OCI-LY7 (cell line): Measurements from ENCODE around the gene SMYD3. TPM values are rescaled to one million over a fixed set of nuclear protein-coding genes. Genes with fewer than 3 reads are reported as not detected.

Experiments
- BruUV-seq: library from RNA; stranded (reverse); fragments of 400-500 nt; replicated peaks from 2 replicates; lab custom pipeline; 2021; lab: Mats Ljungman, UMichigan
- CTCF ChIA-PET: fragments of 300-600 bp; sonication (Branson Sonifier 250); formaldehyde crosslinking; loops from one replicate; lab custom pipeline; 2022; ENCODE audit warnings: antibody characterized with exemption; ENCODE audit not compliant: unreplicated experiment; lab: Charles Lee
- POLR2A ChIA-PET: fragments of 300-600 bp; sonication (Branson Sonifier 250); formaldehyde crosslinking; loops from one replicate; lab custom pipeline; 2022; ENCODE audit warnings: antibody characterized with exemption; lab: Charles Lee
- DNase-seq: peaks from one replicate; pipeline ENCODE4 v3.0.0-alpha.2; 2015; ENCODE audit warnings: low spot score
- H2AFZ ChIP-seq: fragments of 200-600 bp; sonication (generic), shearing (Covaris generic); 2 replicates; pipeline ENCODE4 v1.6.1; 2014; ENCODE audit warnings: mild to moderate bottlenecking, antibody characterized with exemption, low read length, moderate library complexity
- H3K27ac ChIP-seq: fragments of 200-600 bp; sonication (generic); 2 replicates; pipeline ENCODE4 v1.5.1; 2014; ENCODE audit warnings: mixed run types, low read depth, mild to moderate bottlenecking, moderate library complexity, low read length, inconsistent platforms; ENCODE audit not compliant: poor library complexity, severe bottlenecking
- H3K36me3 ChIP-seq: fragments of 200-600 bp; sonication (generic); 2 replicates; pipeline ENCODE4 v1.6.1; 2014; ENCODE audit warnings: mild to moderate bottlenecking, antibody characterized with exemption, low read length, moderate library complexity, mixed read lengths; ENCODE audit not compliant: insufficient read depth
- H3K4me1 ChIP-seq: fragments of 200-600 bp; sonication (generic); 2 replicates; pipeline ENCODE4 v1.5.1; 2014; ENCODE audit warnings: mild to moderate bottlenecking, low read length; ENCODE audit not compliant: insufficient read depth, poor library complexity, severe bottlenecking
- H3K4me2 ChIP-seq: fragments of 200-600 bp; sonication (generic); 2 replicates; pipeline ENCODE4 v1.6.1; 2014; ENCODE audit warnings: mild to moderate bottlenecking, low read length
- H3K4me3 ChIP-seq: fragments of 200-600 bp; sonication (generic); 2 replicates; pipeline ENCODE4 v1.5.1; 2014; ENCODE audit warnings: mild to moderate bottlenecking, low read depth, low read length; ENCODE audit not compliant: poor library complexity, severe bottlenecking
- H3K79me2 ChIP-seq: fragments of 200-600 bp; sonication (generic); 2 replicates; pipeline ENCODE4 v1.6.1; 2016; ENCODE audit warnings: low read depth, mild to moderate bottlenecking, low read length, moderate library complexity, mixed read lengths; ENCODE audit not compliant: insufficient read depth
- H3K9me2 ChIP-seq: fragments of 200-600 bp; sonication (generic); 2 replicates; pipeline ENCODE4 v1.6.1; 2016; ENCODE audit warnings: mild to moderate bottlenecking, low read length, mixed read lengths; ENCODE audit not compliant: insufficient read depth
- H3K9me3 ChIP-seq: fragments of 200-600 bp; sonication (generic); 2 replicates; pipeline ENCODE4 v1.6.1; 2014; ENCODE audit warnings: mild to moderate bottlenecking, mixed run types, low read length, mixed read lengths
- H4K20me1 ChIP-seq: fragments of 200-600 bp; sonication (generic); 2 replicates; pipeline ENCODE4 v1.6.1; 2014; ENCODE audit warnings: mild to moderate bottlenecking, antibody characterized with exemption, low read length, moderate library complexity, mixed read lengths; ENCODE audit not compliant: insufficient read depth
- EZH2phosphoT487 ChIP-seq: fragments of 200-600 bp; sonication (generic); IDR thresholded peaks from 2 replicates; pipeline ENCODE4 v1.6.1; 2018; ENCODE audit warnings: low read depth, borderline replicate concordance, mild to moderate bottlenecking, mixed run types, antibody characterized with exemption, low read length, moderate library complexity, mixed read lengths
- intact Hi-C: fragments of 100-400 bp; cut with micrococcal nuclease; formaldehyde crosslinking; loops from one replicate; pipeline ENCODE4 v1.10.0; 2022; ENCODE audit not compliant: unreplicated experiment
- total RNA-seq, 2 experiments: library from RNA; depleted of rRNA in 1 of 2; stranded (reverse); fragments of >200 nt in 1 of 2; shearing (Covaris generic) in 1 of 2; gene quantifications; 2 replicates each; pipeline ENCODE4 v1.2.3, GENCODE V29; 2014 to 2022
- TF ChIP-seq, protein P1 (sequence below): fragments of 200-600 bp; sonication (generic); conservative IDR thresholded peaks from 2 replicates; pipeline ENCODE4 v1.5.1; 2014; ENCODE audit warnings: mild to moderate bottlenecking, antibody characterized with exemption, low read length, moderate library complexity, mixed read lengths

Gene SMYD3
- total RNA-seq, 2 experiments from 2014 or later: 28.9 to 34.5 TPM

DNA sequence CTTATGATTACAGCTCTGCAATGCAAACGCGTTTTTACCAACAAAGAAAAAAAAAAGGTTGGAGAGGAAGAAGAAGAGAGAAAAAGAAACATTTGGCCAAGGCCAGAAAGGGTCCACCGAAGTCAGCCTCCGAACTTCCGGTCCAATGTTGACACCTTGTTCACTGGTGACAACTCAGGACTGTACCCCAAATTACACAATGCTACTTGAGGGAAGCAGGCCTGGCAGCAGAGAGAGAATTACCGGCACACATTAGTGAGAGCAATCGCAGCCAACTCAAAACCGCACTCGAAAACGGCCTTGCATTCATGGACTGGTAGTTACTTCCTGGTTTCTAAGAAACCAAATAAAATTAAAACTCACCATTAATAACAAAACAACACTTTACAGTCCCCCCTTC, 699.8 kb downstream of the SMYD3 start:
- TSS peak; percentile 89 for BruUV-seq
- DNase-seq: peak; percentile 75
- Histone ChIP-seq H3K27ac (peak overlapping the region; percentile 90), H3K9me2 (no peaks in the 10 kb centered on the region), H3K79me2 (no peaks in the 10 kb centered on the region), H4K20me1 (no peaks in the 10 kb centered on the region), H3K4me2 (peak overlapping the region; percentile 88), H2AFZ (peak overlapping the region; percentile 74; the same call in 1 of the 2 replicates), H3K4me1 (peaks cover 69% of the 10 kb centered on the region), H3K9me3 (no peaks in the 10 kb centered on the region), H3K4me3 (peak overlapping the region; percentile 50), H3K36me3 (no peaks in the 10 kb centered on the region)
- intact Hi-C loops: loop anchor here (10.0 kb wide), 1 partner anchor 973 kb away; the partner anchor contains the start of gene COX20
- CTCF ChIA-PET: no interaction called here
- no peak for TF ChIP-seq EZH2phosphoT487
- TF ChIP-seq, protein P1, sequence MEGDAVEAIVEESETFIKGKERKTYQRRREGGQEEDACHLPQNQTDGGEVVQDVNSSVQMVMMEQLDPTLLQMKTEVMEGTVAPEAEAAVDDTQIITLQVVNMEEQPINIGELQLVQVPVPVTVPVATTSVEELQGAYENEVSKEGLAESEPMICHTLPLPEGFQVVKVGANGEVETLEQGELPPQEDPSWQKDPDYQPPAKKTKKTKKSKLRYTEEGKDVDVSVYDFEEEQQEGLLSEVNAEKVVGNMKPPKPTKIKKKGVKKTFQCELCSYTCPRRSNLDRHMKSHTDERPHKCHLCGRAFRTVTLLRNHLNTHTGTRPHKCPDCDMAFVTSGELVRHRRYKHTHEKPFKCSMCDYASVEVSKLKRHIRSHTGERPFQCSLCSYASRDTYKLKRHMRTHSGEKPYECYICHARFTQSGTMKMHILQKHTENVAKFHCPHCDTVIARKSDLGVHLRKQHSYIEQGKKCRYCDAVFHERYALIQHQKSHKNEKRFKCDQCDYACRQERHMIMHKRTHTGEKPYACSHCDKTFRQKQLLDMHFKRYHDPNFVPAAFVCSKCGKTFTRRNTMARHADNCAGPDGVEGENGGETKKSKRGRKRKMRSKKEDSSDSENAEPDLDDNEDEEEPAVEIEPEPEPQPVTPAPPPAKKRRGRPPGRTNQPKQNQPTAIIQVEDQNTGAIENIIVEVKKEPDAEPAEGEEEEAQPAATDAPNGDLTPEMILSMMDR: no peak
- POLR2A ChIA-PET: interaction anchor here (0.7 to 0.9 kb wide), 4 partner anchors 40 to 763 kb away, joined by 3 to 7 read pairs (median 4); no protein-coding TSS in a partner anchor

DNA sequence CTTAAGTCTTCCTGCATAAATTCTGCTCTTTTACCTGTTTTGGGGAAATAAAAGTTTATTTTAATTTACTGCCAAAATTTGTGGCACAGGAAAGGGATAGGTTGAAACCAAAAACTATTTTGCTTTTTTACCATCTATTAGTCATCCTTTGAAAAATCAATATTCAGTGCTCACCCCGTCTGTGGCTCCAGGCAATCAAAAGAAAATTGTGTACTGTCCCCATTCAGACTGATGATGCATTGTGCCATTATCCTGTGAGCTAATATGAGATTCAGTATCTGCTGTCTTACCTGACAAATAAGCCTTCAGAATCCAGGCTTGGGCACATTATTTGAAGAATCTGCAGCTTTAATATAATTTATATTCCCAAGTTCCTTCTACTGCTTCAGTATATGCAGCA, 701.5 kb downstream of the SMYD3 start:
- no TSS peak for BruUV-seq
- Histone ChIP-seq H3K27ac (no peak overlapping the region), H3K36me3 (no peaks in the 10 kb centered on the region), H3K4me2 (no peak overlapping the region), H3K9me2 (no peaks in the 10 kb centered on the region), H4K20me1 (no peaks in the 10 kb centered on the region), H2AFZ (no peak overlapping the region), H3K79me2 (no peaks in the 10 kb centered on the region), H3K9me3 (no peaks in the 10 kb centered on the region), H3K4me1 (peaks cover 51% of the 10 kb centered on the region), H3K4me3 (no peak overlapping the region)
- intact Hi-C loops: loop anchor here (10.0 kb wide), 1 partner anchor 971 kb away; the partner anchor contains the start of gene COX20
- no peak for DNase-seq
- CTCF ChIA-PET: no interaction called here
- POLR2A ChIA-PET: interaction anchor here (1.0 to 1.4 kb wide), 2 partner anchors 20 to 140 kb away, joined by 3 to 9 read pairs; no protein-coding TSS in a partner anchor
- no peak for TF ChIP-seq EZH2phosphoT487
- TF ChIP-seq, protein P1: no peak

DNA sequence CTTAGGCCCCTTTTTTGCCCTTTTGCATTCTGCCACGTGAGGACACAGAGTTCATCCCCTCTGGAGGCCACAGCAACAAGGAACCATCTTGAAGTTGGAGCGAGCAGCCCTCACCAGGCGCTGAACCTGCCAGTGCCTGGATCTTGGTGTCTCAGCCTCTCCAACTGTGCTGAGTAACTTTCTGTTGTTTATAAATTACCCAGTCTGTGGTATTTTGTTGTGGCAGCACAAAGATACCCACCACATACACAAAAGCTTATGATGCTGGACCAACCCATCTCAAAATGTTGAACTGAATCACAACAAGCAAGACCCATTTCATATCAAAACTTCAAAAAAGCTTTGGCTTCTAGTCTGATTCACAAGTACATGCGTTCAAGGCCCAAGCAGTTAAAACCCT, 702.4 kb downstream of the SMYD3 start:
- H3K36me3 ChIP-seq: no peaks in the 10 kb centered on the region
- no peaks in the 10 kb centered on the region for H4K20me1 ChIP-seq
- no peaks in the 10 kb centered on the region for H3K79me2 ChIP-seq
- H3K27ac ChIP-seq: no peak overlapping the region
- TF ChIP-seq, protein P1: no peak
- no peak for TF ChIP-seq EZH2phosphoT487
- peaks cover 42% of the 10 kb centered on the region for H3K4me1 ChIP-seq
- H2AFZ ChIP-seq: no peak overlapping the region
- H3K9me2 ChIP-seq: no peaks in the 10 kb centered on the region
- no TSS peak for BruUV-seq
- H3K9me3 ChIP-seq: no peaks in the 10 kb centered on the region
- H3K4me2 ChIP-seq: no peak overlapping the region
- CTCF ChIA-PET: no interaction called here
- POLR2A ChIA-PET: interaction anchor here (0.7 to 1.4 kb wide), 5 partner anchors 8 to 162 kb away, joined by 3 to 9 read pairs (median 3); no protein-coding TSS in a partner anchor
- intact Hi-C loops: loop anchor here (10.0 kb wide), 1 partner anchor 970 kb away; the partner anchor contains the start of gene COX20
- no peak overlapping the region for H3K4me3 ChIP-seq
- DNase-seq: no peak
